ENCODE measurements around the gene NKAIN2.

DNA sequence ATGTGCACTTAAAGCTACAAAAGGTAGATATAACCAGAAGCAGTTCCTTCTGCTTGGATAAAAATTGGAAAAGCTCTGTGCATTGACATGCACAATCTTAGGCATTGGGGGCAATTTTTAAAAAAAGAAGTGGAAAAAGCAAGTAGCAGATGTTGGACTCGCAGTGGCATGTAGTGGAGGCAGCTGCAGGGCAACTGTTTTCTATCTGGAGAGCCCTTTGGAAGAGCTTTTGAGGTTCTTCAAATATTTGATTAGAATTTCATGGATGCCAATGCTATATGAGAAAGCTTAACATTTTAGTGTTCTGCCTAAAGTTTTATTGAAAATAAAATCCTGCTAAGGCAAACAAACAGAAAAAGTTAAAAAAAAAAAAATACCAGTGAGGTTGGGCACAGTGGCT, 770.3 kb downstream of the NKAIN2 start:
- no peak for TF ChIP-seq CTCF (IDR thresholded peaks at IDR 0.05; ENCODE audit: low read length)
- TF ChIP-seq EZH2phosphoT487 (IDR thresholded peaks at IDR 0.05; ENCODE audit: low read length) = no peak
- no peak for TF ChIP-seq EZH2 (optimal IDR thresholded peaks at IDR 0.05; ENCODE audit: low read depth, low read length)
